Fibroblast of lung (primary cell): Measurements from ENCODE around the gene SMAD4. TPM values are rescaled to one million over a fixed set of nuclear protein-coding genes. Genes with fewer than 3 reads are reported as not detected.

Experiments
- DNase-seq, 2 donors: peaks; one replicate each; pipeline versions ENCODE4 v3.0.0 to v3.0.0-alpha.2; 2010; ENCODE audit warnings: low read depth in 2 of 2
- H2AFZ ChIP-seq: 2 replicates; pipeline ENCODE4 v1.5.1; 2012; ENCODE audit warnings: low read length, control low read depth, inconsistent platforms
- H3K27ac ChIP-seq: 2 replicates; pipeline ENCODE4 v1.5.1; 2011; ENCODE audit warnings: low read length, control low read depth; ENCODE audit not compliant: insufficient read depth
- H3K27me3 ChIP-seq: 2 replicates; pipeline ENCODE4 v1.5.1; 2011; ENCODE audit warnings: mild to moderate bottlenecking, low read length; ENCODE audit not compliant: control insufficient read depth, insufficient read depth
- H3K36me3 ChIP-seq: 2 replicates; pipeline ENCODE4 v1.5.1; 2011; ENCODE audit warnings: low read length; ENCODE audit not compliant: control insufficient read depth, insufficient read depth
- H3K4me1 ChIP-seq: 2 replicates; pipeline ENCODE4 v1.5.1; 2011; ENCODE audit warnings: low read length; ENCODE audit not compliant: control insufficient read depth, insufficient read depth; ENCODE audit errors: extremely low read depth
- H3K4me2 ChIP-seq: 2 replicates; pipeline ENCODE4 v1.5.1; 2011; ENCODE audit warnings: low read length, control low read depth; ENCODE audit not compliant: insufficient read depth; ENCODE audit errors: extremely low read depth
- H3K4me3 ChIP-seq, 4 experiments: fragments of 200-600 bp in 1 of 4; sonication (generic) in 1 of 4; replicated peaks in 1 of 4; 2 replicates each; pipeline ENCODE4 v1.5.1; 2011 to 2016; ENCODE audit warnings: low read length in 4 of 4, low read depth in 3 of 4, mild to moderate bottlenecking in 3 of 4, control low read depth in 2 of 4, inconsistent platforms in 1 of 4, mixed read lengths in 1 of 4; ENCODE audit not compliant: insufficient read depth in 1 of 4; ENCODE audit errors: control extremely low read depth in 1 of 4
- H3K79me2 ChIP-seq: 2 replicates; pipeline ENCODE4 v1.5.1; 2012; ENCODE audit warnings: mild to moderate bottlenecking, low read length, inconsistent platforms; ENCODE audit not compliant: control insufficient read depth, insufficient read depth
- H3K9ac ChIP-seq: 2 replicates; pipeline ENCODE4 v1.5.1; 2011; ENCODE audit warnings: mild to moderate bottlenecking, low read length, control low read depth; ENCODE audit not compliant: insufficient read depth
- H3K9me3 ChIP-seq: 2 replicates; pipeline ENCODE4 v1.5.1; 2012; ENCODE audit warnings: low read depth, low read length; ENCODE audit not compliant: control insufficient read depth, insufficient read depth
- H4K20me1 ChIP-seq: 2 replicates; pipeline ENCODE4 v1.5.1; 2011; ENCODE audit warnings: low read length; ENCODE audit not compliant: control insufficient read depth, insufficient read depth; ENCODE audit errors: extremely low read depth
- CTCF ChIP-seq, 2 donors: IDR thresholded peaks in 1 of 2; conservative IDR thresholded peaks in 1 of 2; 1 replicate in 1 of 2; 2 replicates in 1 of 2; pipeline ENCODE4 v1.5.1; 2011 to 2012; ENCODE audit warnings: low read length in 2 of 2, control low read depth in 1 of 2, inconsistent platforms in 1 of 2, low read depth in 1 of 2, mild to moderate bottlenecking in 1 of 2
- EZH2 ChIP-seq: IDR thresholded peaks from 2 replicates; pipeline ENCODE4 v1.5.1; 2012; ENCODE audit warnings: low read length, control low read depth, mild to moderate bottlenecking; ENCODE audit errors: missing control alignments
- polyA plus RNA-seq, 2 donors: library from polyadenylated mRNA; depleted of rRNA in 1 of 2; stranded (reverse) in 1 of 2; unstranded in 1 of 2; fragments of >200 nt; gene quantifications; 2 replicates each; pipeline ENCODE4 v1.2.1, GENCODE V29; 2011 to 2012; ENCODE audit warnings: missing spikeins in 1 of 2
- total RNA-seq: library from RNA; depleted of rRNA; stranded (reverse); fragments of >200 nt; gene quantifications from 2 replicates; pipeline ENCODE4 v1.2.1, GENCODE V29; 2014

Gene SMAD4
- total and polyA plus RNA-seq, 2 donors (not counting 1 experiment from before 2014, with no cell fraction given): 71.5 to 161 TPM

DNA sequence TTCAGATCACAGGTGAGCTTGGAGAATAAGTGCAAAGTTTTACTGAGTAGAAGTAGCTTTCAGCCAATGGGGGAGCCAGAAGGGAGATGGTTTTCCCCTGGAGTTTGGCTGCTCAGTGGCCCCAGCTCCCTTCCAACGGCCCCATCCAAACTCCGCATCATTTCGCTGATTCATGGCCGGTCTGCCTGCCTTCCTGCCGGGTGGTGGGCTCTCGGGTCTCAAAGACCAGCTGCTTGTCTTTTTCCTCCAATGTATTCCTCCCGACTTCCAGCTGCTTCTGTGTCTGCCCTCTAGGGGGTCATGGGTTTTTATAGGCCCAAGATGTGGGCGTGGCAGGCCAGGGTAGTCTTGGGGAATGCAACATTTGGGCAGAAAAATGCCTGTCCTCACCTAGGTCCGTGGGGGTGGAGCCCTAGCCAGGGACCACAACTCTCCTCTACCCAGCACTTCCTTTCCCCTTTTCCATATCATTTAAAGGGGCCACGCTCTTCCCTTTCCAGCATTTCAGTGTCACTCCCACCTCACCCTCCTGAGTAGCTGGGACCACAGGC lies 94.0 kb downstream of the SMAD4 start:
- Histone ChIP-seq H3K9me3 (no peaks in the 10 kb centered on the region), H3K27ac (no peak overlapping the region), H3K4me1 (no peaks in the 10 kb centered on the region), H3K9ac (no peak overlapping the region), H3K4me3 (no peak overlapping the region), H3K4me2 (no peak overlapping the region), H3K79me2 (no peaks in the 10 kb centered on the region), H4K20me1 (no peaks in the 10 kb centered on the region), H3K36me3 (no peaks in the 10 kb centered on the region), H3K27me3 (no peaks in the 10 kb centered on the region), H2AFZ (no peak overlapping the region)
- TF ChIP-seq CTCF (conservative IDR thresholded peaks at IDR 0.05 in 1 of 2, IDR thresholded peaks at IDR 0.05 in 1 of 2; ENCODE audit: low read depth in 1 of 2, low read length in 2 of 2) (no peak), EZH2 (no peak)
- DNase-seq: no peak

DNA sequence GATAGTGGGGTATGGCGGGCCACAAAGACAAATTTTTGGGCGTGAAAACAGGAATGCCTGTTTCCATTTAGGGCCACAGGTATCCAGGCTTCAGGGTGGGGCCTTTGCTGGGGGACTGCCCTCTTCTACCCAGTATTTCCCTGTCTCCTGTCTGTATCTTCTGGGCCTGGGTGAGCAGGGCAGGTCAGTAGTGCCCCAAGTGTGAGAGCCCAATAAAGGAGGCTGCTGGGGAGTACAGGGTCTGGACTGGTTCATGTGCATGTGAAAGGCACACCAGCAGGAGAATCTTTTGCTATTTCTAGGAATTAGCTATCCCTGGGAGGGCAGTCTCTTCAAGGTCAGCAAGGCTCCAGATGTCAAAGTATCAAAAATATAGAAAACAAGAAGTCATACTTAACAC lies 96.0 kb downstream of the SMAD4 start:
- Histone ChIP-seq H2AFZ (no peak overlapping the region), H3K4me2 (no peak overlapping the region), H3K27ac (no peak overlapping the region), H3K4me1 (no peaks in the 10 kb centered on the region), H3K4me3 (no peak overlapping the region), H3K79me2 (no peaks in the 10 kb centered on the region), H3K9me3 (no peaks in the 10 kb centered on the region), H4K20me1 (no peaks in the 10 kb centered on the region), H3K36me3 (no peaks in the 10 kb centered on the region), H3K27me3 (no peaks in the 10 kb centered on the region), H3K9ac (no peak overlapping the region)
- DNase-seq: no peak
- TF ChIP-seq CTCF (conservative IDR thresholded peaks at IDR 0.05 in 1 of 2, IDR thresholded peaks at IDR 0.05 in 1 of 2; ENCODE audit: low read depth in 1 of 2, low read length in 2 of 2) (no peak), EZH2 (no peak)

DNA sequence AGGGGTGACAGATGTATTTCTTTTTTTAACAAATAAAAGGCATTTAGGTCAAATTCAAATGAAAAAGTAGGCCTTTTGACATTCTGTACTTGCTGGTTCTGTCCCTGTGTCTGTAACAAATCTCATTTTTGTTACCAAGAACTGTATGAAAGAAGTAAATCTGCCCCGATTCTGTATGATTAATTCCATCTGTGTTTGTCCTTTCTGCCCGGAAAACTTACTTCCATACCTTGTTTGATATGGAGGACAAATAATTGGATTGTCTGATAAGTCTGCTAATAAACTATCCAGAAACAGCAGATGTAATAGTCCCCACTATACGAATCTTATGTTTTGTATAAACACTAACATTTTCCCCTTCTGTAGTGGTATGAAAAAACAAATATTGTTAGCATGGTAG lies 97.7 kb downstream of the SMAD4 start:
- H3K36me3 ChIP-seq: no peaks in the 10 kb centered on the region
- no peak overlapping the region for H3K9ac ChIP-seq
- H3K9me3 ChIP-seq: no peaks in the 10 kb centered on the region
- H3K79me2 ChIP-seq: no peaks in the 10 kb centered on the region
- H3K27me3 ChIP-seq: no peaks in the 10 kb centered on the region
- no peak overlapping the region for H3K27ac ChIP-seq
- no peak overlapping the region for H3K4me3 ChIP-seq
- TF ChIP-seq EZH2: no peak
- TF ChIP-seq CTCF (conservative IDR thresholded peaks at IDR 0.05 in 1 of 2, IDR thresholded peaks at IDR 0.05 in 1 of 2; ENCODE audit: low read depth in 1 of 2, low read length in 2 of 2): no peak
- H2AFZ ChIP-seq: no peak overlapping the region
- DNase-seq: no peak
- H4K20me1 ChIP-seq: no peaks in the 10 kb centered on the region
- no peaks in the 10 kb centered on the region for H3K4me1 ChIP-seq
- no peak overlapping the region for H3K4me2 ChIP-seq
